UCSD-AML1 (cell line): ENCODE results near the gene ZNF407.
A peak's percentile ranks its signal among the peaks of the same experiment; 100 is the strongest.

ENCODE experiments used
- DNase-seq: peaks from one replicate; lab custom pipeline; 2025; ENCODE audit not compliant: unreplicated experiment; lab: John Stamatoyannopoulos, UW

Gene ZNF407

DNA sequence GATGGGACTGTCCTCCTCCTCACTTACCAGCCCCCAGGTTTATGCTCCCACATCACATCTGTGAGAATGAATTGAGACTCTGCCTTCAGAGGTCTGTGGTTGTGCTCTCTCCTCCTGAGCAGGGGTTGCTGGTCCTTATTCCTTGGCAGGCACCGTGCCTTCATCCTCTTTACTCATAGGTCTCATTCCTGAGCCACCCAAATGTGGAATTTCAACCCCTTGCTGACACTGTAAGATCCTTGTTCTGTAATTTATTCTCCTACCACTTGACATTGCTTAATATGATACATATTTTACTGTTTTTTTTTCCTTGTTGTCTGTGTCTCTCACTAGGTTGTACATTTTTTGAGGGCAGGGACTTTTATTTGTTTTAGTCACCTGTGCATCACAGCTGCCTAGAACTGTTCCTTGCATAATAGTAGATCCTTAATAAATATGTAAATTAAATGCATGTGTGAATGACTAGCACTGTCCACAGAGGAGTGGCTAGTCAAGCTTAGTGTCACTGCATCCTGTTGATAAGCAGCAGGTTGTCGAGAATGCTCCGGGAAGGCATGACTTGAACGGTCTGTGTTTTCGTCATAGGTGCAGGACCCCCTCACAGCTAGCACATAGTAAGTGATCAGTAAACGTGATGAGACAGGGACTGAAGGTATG, 180.6 kb downstream of the ZNF407 start:
- DNase-seq, result no peak

DNA sequence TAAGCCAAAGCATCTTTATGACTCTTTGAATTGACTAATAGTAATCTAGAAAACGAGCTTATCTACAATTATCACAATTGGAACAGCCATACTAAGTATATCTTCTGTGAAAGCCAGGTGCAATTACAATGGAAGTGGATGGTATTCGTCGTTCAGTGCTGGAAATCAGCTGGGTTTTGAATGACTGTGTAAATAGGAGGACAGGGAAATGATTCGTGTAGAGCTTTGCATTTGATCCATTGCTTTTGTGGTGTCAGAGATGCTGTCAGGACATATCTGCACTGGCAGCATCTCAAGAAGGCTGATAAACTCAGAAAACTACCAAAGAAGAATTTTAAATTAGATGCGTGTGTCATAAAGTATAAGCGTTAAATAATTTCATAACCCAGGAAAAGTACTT, 187.1 kb downstream of the ZNF407 start:
- no peak for DNase-seq

DNA sequence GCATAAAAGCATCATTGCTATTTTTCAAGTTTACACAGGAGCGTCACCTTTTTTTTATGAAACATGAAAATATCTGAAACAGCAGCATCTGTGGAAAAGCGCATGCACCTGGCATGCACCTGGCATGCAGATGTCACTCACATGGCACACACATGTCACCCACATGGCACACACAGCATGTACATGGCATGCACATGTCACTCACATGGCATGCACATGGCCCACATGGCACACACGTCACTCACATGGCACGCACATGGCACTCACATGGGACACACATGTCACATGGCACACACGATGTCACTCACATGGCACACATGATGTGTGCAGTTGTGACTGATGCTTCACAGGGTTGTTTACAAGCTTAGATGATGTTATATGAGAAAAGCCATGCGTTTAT, 188.0 kb downstream of the ZNF407 start:
- no peak for DNase-seq

DNA sequence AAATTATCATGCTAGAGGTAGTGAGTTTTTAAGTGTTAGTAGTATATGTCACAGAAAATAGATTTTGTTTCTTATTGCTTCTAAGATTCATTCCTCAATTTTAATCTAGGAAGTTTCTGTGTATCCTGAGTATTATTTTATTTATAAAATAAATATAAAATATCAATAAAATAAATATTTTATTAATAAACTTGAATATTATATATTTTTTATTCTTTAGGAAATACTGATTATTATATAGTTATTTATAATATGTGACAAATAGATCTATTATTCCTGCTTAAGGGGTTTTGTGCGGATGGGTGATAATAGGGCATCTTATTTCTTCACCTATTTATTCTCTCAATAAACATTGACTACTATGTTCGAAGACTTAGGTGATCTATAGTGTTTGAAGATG, 191.0 kb downstream of the ZNF407 start:
- DNase-seq, result no peak

DNA sequence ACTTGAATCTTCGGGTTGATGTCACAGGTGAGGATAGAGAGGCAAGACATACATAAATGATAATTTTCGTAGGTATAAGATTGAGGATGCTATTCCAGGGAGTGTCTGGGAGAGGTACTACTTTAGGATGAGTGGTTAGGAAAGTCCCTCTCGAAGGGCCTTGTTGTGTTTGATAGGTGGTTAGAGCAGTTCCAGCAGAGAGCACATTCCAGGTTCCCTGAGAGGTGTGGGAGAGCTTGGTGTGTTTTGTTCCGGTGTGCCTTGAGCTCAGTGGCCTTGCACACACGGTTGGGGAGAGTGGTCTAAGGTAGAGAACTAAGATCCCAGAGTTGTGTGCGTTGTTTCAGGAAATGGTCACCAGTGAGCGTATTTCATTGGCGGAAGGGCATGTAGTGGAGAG, 191.4 kb downstream of the ZNF407 start:
- DNase-seq, result no peak

DNA sequence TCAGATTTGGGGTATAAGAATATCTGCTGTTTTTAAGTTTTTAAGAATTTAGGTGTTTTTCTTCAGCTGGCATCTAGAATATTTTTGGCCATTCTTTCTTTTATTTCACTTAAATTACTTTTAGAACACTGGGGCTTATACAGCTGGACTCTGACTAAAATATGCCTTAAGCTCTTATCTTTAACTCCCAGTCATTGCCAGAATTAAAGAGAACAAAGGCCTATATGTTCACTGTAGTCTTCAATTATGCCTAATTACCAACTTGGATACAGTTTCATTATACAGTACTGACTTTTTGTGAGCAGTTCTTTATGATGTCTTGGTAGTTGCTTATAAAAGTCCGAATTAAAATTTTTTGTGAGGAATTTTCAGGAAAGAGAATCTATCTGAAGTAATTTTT, 192.8 kb downstream of the ZNF407 start:
- DNase-seq, result no peak

DNA sequence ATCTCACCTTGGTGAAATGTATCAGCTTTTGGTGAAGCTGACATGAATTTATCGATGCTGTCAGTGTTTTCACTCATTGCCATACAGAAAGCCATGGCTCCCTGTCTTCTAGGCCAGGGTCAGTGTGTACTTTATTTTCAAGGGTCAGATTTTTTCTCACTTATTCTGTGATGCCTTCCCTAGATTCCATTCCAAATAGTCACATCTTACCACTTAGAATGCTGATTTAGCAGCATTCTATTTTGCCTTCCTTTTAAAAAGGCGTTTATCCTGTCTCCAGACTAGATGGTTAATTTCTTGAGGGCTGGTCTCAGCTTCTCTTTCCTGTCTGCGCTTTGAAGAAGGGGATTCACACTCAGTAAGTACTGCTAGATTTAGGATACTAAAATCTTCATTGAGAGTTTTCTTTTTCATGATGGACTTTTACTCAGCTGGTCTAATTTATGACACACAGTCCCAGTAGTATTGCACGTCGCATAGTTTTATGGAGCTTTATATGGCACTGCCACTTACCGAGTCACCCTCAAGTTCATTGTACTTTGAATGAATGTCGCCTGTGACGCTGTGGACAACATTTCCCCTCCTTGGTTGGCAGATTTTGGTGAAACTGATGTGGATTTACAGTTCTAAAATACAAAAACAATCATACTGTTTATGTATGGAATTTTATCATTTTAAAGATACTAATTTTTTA, 194.0 kb downstream of the ZNF407 start:
- DNase-seq, result no peak

DNA sequence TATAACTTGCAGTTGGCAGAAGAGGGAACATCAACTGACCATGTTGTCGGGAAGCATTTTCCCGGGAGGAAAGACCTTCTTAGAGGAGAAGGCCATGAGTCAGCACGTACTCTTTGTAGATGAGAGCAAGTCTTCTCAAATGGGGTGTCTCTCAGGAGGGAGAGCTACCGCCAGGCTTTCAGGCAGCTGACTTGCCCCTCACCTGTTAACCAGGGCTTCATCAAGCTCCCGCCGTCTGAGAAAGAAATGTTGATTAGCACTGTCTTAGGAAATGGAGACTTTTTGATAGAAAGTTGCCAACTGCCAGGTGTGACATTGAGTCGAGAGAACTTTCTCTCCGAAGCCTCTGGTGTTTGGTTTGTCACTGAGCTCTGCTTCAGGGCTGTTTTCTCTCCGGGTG, 196.1 kb downstream of the ZNF407 start:
- no peak for DNase-seq

DNA sequence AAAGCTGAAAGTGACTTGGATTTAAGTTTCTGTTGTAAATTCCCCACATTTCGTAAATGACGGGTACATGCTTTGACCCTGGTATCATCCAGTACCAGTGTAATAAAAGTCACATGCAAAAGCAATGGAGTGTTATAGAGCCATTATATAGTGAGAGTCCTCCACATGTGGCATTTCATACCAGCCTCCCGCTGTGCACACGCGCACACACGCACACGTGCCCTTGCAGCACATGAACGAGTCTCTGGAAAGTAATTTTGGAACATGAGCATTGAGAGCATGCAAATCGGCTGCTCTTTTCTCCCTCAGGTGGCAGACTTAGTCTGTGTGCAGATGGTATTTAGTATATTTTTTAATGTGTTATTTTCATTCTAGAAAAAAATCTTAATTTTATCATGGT, 198.1 kb downstream of the ZNF407 start:
- DNase-seq, result no peak

DNA sequence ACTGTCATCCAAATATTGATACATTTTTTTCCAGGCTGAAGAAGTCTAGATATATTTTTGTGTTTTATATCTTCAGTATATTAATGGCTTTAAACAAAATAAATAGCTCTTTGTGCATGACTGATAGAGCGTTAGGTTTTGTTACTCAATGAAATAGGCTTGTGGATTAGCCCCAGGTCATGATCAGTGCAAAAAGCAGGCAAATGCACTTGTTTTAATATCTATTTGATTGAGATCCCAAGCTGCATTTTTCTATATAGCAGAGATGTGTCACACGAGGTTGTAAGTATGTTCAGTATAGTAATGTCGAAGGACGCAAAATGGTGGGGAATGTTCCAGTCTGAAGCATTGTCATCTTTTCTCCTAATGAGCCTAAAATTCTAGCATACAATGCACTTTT, 198.5 kb downstream of the ZNF407 start:
- no peak for DNase-seq

DNA sequence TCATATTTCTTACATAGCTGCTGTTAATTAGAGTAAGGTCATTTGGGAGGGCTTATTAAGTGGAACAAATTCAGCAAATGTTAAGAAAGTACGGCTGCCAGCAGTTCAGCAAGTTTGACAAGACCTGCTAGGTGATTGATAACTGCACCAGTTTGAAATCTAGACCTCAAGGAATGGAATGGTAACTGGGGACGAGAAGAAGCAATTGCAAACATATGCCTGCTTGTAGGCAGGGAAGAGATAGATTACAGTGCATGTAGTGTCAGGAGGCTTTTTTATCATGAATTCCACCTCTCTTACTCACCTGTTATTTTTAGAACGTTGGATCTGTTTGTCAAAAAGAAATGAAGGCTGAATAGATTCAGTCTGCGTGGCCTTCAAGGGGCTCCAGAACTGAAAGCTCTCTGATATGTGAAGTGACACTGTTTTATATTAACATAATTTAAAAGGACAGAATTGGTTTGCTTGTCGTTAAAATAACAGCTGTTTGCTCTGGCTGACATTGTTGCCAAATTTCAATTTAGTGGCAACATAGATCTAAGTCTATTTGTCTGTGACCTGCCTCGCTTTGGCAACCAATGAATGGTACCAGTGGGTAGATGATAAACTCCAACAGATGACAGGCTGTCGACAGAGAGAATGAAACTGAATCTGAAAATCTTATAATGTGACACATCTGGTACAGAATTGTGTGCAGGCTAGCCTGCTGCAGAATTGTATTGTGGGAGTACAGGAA, 199.3 kb downstream of the ZNF407 start:
- DNase-seq, result no peak

DNA sequence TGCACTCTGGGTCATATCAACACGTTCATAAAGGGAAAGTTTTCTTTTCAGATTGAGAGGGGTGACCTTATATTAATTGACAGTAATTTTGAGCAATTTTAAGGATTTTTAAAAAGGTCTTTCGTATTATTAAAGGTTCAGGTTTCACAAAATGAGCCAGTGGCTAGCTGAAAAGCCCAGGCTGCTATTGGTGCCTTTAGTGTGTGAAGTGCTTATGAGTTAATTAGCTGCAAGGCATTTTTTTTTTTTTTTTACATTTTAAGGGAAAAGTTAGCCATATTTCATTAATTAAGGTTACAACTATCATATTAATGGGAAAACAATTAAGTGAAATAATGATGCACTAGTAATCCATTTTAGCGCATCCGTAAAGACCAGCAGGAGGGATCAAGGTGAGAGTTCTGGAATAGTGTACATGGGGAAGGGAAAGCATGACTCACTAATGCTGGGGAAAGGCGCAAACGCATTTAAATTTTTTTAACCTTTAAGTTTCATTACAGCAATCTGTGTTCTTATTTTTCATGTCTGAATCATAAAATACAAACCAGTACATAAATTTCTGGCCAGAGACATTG, 200.0 kb downstream of the ZNF407 start:
- no peak for DNase-seq

DNA sequence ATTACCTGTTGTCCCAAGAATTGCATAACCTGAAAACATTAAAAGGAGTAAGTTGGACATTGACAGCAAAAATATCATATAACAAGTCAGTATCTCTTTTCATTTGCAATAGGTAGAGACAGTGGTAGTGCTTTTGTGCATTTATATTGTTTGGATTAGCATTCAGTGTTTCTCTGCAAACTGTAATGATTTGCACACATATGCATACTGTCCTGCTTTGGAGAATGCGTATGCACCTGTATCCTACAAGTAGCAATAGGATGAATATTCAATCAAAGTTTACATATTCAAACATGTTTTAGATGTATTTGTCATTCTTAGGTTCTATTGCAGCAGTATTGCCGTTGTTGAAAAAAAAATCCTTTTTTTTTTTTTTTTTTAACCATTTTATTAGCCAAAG, 201.9 kb downstream of the ZNF407 start:
- no peak for DNase-seq

DNA sequence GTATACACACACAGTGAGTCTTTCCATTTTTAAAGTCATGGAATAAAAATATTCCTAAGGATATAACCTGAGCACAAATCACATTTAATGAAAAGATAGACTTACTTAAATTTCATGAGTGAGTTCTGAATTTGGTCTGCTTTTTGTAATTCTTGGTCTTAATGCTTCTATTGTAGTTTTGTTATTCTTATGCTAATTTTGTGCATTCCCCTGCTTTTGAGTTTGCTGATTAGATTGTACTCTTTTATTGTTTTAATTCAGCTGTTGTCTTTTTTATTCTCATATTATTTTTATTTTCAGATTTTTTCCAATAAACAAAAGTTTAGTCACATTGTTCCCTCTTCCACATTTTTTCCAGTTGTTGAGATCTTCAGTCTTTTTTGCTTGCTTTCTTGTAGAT, 202.4 kb downstream of the ZNF407 start:
- DNase-seq, result no peak

DNA sequence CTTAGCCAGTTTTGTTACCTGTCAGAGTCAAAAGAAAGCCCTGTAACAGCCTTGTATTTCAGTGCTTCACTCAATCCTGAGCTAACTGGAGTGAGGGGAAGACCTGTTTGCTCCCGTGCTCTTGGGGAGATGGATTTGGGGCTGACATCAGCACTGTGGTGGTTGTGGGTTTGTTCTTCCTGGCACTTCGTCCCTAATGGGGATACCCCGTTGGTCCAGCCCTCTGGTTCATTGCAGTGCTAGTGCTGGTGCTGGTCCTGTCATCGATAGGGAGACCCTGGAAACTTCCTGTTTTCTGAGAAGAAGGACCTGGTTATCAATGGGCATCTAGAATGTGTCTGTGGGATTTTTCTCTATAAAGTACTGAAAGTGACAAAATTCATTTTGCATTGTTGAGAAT, 205.4 kb downstream of the ZNF407 start:
- peak; percentile 32 for DNase-seq

DNA sequence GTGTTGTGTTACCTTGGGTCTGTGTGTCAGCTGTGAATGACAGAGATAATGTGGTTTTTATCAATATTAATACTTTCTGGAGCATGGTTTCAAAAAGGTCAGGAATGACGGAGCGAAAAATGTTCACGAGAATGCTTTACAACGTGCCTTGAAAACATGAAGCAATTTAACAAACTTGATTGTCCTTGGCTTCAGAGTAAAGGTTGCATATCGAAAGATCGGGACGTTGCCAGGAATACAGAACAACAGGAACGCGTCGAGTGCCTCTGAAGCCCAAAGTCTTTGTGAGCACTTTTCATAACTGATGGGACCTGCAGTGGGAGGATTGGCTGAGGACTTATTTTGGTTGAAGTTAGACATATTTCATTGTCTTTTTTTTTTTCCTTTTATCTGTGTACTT, 206.1 kb downstream of the ZNF407 start:
- no peak for DNase-seq

DNA sequence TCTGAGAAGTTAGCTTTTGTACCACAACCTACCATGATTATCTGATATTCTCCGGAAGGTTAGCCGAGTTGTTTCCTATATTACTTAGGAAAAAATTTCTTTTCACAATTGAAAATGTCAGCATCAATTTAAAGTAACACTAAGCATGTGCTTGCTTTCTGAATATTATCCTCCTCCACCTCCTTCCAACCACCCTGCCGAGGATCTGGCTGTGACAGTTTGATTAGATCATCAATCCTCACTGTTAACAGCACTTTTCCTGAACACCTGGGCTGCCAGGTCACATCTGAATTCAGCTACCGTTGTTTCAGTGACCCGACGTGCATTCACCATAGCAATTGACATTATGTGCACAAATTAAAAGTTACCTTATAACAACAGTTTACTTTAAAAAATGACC, 207.0 kb downstream of the ZNF407 start:
- DNase-seq, result no peak

DNA sequence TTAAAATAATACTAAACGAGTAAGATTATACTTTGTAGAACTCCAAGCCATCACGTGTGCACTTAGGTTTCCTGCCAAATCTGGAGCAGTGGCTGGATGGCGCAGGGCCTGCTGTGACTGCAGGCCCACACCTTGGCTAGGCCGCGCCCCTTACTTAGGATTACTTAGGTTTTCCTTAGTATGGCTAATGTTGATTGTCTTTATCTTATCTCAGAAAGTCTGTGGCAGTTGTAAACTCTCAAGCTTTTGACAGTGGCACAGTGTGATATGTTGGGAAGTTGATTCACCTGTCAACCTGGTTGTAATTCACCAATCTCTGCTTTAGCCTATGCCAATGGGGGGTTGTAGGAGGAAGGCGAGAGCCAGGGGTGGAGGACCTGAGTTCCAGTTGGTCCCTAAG, 208.4 kb downstream of the ZNF407 start:
- DNase-seq, result no peak

DNA sequence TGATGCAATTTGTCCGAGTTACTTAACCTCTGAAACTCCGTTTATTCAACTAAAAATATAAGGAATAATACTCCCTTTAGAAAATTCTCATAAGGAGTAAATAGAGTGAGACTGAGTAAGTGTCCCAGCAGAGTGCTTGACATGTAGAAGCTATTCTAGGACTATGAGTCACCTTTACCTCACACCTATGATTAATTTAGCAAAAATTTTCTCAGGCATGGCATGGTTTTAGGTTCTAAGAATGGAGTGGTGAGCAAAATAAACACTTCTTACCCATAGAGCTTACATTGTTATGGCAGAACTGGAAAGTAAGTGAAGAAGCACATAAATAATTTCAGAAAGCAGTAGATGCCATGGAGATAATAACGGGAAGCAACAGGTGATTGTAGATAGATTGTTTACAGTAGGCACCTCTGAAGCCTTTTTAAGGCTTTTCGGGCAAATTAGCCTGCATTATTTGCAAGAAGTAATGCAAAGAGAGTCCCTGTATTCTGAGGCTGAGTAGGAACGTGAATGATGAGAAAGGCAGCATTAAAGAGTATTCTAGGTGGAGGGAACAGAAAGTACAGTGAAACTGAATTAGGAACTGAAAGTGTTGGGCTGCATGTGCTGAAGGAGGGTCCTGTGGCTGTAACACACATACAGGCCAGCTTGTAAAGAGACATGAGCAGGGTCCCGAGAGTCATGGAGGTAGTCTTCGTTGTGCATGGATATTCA, 209.2 kb downstream of the ZNF407 start:
- DNase-seq, result no peak

DNA sequence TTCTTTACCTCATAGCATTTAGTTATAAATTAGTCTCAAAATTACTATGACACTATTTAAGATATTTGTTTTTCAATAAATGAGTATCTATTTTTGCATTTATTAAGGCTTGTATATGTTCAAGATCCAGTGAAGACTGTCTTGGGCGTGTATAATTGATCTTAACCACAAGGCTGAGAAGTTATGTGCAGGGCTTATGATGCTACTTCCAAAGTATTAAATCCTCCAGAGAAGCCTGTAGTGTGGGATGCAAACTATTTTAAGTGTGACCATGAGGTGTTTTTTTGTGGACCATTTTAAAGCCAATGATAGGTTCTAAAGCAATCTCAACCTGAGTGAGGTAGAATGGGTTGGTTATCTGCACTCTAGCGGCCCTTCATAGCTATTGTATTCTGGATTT, 219.9 kb downstream of the ZNF407 start:
- no peak for DNase-seq

DNA sequence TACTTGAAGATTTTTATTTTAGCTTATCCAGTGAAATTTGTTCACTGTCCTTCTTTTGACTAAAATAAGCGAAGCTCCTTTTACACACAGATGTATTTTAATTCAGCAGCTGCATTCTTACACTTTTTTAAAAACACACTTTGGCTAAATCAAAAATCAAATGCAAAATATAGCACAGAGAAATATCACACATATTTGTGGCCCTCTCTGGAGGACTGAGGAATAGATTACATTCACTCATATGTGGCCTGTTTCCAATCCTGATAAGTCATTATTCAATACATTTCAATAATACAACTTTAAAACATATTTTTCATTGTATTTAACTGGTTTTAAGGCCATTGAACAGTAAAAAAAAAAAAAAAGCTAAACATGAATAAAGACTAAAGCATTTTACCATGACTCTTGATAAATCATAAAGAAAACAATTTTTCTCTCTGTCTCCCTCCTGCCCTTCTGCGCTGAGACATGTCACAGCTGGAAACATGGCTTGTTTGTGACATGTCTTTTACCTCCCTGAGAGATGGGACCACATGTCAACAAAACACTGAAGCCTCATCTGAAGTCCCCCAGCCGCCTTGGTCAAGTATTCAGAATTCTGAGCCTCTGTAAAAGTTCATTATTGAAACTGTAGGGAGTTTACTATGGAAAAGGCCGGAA, 221.0 kb downstream of the ZNF407 start:
- no peak for DNase-seq
